Renal pelvis (tissue), 4 donors: Measurements from ENCODE around the gene CITED2. TPM values are rescaled to one million over a fixed set of nuclear protein-coding genes. Genes with fewer than 3 reads are reported as not detected.

Source experiments
- DNase-seq: peaks from one replicate; pipeline ENCODE4 v3.0.0-alpha.2; 2013
- polyA plus RNA-seq, 3 donors: library from polyadenylated mRNA; unstranded; fragments of 120-200 nt; gene quantifications; one replicate each; pipeline ENCODE4 v1.2.1, GENCODE V29; 2013; ENCODE audit not compliant: insufficient read length in 3 of 3

CITED2 gene
- polyA plus RNA-seq, 3 donors, result 184 to 198 (median 191) TPM

GRCh38 chr6:139394027-139394649, 19.7 kb upstream of the CITED2 start:
- no peak for DNase-seq

DNA sequence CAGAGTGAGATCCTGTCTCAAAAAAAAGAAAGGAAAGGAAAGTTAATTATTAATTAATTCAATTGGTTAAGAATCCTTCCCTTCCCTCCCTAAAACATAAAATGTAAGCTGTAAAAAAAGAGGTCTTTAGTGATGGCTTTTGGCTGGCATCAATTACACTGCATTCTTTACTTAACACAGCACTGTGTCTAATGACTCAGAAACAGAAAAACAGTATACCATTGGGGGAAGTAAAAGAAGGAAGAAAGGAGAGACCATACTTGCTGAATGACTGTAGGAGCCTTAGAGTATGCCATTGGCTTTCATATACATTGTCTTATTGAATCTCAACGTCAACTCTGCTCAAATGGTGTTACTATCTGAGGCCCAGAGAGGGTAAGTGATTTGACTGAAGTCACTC, 18.3 kb upstream of the CITED2 start:
- DNase-seq, result no peak

- DNase-seq, result no peak
Measured at GRCh38 chr6:139391709-139392108, 17.3 kb upstream of the CITED2 start.

DNA sequence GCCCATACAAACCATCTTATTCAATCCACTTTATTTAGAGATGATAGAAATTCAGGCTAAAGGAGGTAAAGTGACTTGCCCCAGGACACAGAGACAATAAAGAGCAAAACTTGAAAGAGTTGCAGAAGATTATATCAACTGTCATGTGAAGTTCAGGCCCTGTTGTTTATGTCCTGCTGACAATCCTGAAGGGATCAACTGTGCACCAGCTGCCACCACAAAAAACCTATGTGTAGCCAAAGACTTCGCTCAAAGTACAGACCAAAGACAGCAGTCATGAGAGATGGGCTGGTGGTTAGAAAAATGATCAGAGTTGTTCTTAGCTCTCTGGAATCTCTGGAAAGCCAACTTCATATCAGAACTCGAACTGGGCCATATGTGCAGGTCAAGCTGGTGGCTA, 16.0 kb upstream of the CITED2 start:
- DNase-seq, result no peak

DNA sequence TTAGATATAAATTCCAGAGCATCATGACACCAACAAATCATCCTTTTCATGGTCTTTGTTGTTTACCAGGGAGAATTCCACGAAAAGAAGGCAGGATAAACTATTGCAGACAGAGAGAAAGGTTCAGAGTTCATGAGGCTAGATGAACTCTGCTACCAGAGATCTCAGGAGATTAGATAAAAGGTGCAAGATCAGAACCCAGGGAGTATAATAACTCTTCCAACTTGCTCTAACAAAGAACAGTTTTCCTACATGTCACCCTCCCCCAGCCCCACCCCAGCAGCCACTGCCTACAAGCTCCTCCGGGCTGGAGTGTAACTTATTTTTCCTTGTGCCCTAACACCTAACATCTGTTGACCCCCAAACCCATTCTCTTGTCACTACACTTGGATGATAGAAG, 13.9 kb upstream of the CITED2 start:
- no peak for DNase-seq

- DNase-seq, result no peak
Measured at GRCh38 chr6:139386404-139386803, 12.0 kb upstream of the CITED2 start.

DNA sequence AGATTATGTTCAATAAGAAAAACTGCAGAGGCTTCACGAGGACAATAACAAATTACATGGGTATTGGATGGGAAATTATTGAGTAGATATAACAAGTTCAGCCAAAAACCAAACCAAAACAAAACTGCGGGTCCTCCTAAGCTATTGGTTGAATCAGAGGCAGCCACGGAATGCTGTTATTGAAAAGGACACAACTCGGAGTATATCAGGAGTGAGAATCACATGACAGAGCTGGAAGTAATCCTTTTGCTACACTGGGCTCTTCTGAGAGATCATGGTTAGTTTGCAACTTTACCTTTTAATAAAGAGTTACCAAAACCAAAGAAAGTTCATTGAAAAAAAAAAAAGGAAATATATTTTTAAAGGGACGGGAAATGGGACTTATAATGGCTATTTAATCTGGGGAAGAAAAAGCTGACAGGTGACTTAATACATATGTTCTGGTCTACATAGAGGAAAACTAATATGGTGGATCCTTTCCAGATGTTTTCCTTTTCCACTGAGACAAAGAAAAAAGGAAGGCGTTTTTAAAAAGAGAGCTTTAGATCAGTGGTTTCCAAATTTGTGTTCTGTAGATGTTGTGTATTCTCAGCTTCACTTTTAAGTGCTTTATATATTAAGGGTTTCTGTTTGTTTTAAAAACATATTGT, 6.9 kb upstream of the CITED2 start:
- no peak for DNase-seq

- DNase-seq, result no peak
Measured at GRCh38 chr6:139380611-139381010, 6.2 kb upstream of the CITED2 start.

- no peak for DNase-seq
Measured at GRCh38 chr6:139380168-139380567, 5.7 kb upstream of the CITED2 start.

GRCh38 chr6:139378882-139379341, 4.5 kb upstream of the CITED2 start:
- no peak for DNase-seq

- DNase-seq, result no peak
Measured at GRCh38 chr6:139378226-139378625, 3.8 kb upstream of the CITED2 start.

- no peak for DNase-seq
Measured at GRCh38 chr6:139376604-139377218, 2.3 kb upstream of the CITED2 start.

GRCh38 chr6:139376017-139376330, 1.5 kb upstream of the CITED2 start:
- DNase-seq, result no peak

- DNase-seq, result peak; percentile 97
Measured at GRCh38 chr6:139375226-139376016, 973 bp upstream of the CITED2 start.

- no peak for DNase-seq
Measured at GRCh38 chr6:139373928-139374356, 506 bp downstream of the CITED2 start.

GRCh38 chr6:139373154-139373927, 1.1 kb downstream of the CITED2 start:
- no peak for DNase-seq

DNA sequence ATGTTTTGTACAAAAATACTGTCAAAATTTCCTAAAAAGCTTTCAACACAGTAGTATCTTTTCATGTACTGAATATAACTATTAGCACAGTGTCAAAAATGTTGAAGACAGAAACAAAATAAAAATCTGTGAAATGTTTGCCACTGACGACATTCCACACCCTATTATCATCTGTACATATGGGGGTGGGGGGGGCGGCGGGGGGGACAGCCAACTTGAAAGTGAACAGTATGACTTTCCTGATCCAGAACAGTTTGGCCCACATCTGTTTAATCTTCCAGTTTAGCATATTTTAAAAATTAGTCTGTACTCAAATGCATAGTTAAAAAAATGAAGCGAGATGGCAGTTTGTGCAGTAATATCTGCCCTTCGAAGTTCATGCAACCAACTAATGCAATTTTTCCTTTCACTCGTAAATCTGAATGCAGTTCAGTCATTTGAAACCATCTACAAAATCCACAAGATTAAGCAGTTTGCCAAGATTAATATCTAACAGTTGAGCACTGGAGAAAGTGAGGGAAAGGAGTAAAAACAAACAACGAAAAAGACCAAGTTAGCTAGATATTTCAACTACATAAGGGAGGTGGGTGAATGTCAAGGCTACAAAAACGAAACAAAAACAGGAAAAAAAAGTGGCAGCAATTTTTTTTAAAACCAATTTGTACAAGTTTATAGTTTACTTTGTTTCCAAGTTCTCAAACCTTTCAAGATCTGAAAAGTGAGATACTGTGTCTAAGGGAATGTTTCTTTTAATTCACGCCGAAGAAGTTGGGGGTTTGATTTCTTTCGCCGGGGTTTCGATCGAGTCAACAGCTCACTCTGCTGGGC, 1.9 kb downstream of the CITED2 start:
- no peak for DNase-seq

DNA sequence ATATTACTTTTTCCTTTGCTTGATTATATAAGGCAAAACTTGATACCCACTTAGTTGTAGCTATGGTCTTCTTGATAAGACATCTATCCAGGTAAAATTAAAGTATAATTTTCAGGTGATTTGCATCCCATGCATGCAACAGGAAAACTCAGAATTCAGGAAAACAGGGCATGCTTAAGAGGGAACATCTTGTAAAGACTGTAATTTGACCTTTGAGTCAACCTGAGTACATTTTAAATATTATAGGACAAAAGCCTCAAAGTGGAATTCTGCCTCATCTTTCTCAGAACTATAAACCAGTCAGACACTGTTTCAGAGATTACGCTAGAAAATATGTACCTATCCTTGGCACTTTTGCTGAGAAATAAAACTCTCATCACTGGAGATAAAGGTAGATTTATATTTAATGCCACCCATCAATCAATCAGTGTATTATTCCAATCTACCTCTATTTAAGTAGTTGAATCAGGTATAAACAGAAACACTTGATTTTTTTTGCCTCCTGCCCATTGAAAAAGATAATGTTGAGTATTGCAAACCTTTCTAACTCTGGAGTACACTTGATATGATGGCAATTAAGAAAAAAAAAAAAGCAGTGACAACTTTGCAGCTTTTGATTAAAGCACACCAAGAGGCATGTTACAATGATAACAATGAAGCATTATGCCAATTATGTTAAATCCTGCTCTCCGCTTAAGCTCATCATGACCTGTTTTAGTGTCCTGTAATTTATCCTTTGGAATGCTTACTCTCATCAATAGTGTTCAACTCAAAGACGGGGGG, 2.8 kb downstream of the CITED2 start:
- no peak for DNase-seq

- DNase-seq, result no peak
Measured at GRCh38 chr6:139370999-139371345, 3.5 kb downstream of the CITED2 start.

DNA sequence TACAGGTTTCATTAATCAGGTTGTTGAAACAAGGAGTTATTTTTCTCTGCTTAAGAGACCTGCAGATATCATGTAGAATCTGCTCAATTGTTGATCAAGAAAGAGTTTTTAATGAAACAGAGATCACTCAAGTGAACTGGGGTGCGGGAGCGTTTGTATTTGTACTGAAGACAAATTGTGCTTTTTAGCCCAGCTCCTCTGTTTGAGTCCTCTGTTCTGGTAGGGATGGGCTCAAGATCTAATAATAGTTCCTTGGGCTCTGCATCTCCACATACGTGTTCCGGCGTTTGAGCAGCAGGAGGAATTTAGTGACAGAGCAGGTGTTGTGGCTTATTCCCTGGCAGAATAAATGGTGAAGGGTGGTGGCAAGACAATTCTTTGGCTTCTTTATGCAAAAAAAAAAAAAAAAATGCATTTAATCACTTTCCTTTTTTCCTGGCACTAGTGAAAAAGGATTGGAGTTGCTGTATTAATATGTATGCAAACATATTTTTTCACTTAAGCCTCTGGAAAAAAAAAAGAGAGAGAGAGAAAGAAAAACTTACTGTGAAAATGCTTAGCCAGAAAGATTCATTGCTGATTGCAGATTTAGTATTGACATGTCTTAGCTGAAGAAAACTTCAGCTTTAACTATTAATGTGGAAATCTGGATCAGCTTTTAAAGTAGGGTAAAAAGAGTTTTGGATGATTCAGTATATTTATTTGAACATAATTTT, 4.0 kb downstream of the CITED2 start:
- DNase-seq, result no peak
